ENCODE results near the gene ABCG1.

The ABCG1 gene

DNA sequence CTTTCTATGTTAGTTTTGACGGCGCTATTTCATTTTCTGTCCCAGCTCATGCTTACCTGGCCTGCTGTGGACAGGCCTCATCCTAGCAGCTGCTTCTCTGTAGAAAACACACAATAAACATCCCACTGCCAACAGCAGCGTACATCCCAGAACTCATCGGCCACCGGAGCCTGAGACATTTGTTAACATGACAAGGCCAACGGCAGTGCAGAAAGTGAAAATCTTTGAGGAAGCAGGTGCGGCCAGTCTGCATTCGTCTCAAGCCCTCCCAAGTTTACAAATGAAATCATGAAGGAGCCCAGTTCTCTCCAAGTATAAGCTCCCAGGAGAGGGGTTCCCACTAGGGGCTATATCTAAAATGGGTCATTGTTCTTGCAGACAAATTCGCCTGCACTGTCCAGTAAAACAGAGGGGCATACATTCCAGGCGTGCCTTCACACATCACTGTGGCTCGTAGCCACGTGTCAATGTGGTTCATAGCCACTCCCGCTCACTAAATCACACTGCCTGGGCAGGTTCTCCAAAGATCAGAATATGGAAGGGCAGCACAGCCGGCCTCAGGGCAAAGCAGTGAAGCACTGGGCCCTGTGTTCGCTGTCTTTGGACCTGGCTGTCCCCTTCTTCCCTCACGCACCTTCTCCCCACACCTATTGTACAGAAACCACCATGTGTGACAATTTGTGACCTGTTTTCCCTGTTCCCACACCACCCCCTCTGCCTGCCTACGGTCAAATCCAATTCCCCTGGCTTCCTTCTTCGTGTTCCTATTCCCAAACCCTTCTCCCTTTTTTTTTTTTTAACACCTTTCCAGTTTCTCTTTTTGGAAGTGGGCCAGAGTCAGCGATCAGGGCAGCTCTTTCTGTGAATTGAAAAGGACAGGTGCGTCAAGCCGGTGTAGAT, 27.0 kb upstream of the ABCG1 start:
- no peak for DNase-seq

GRCh38 chr21:42193131-42193671, 25.7 kb upstream of the ABCG1 start:
- DNase-seq: no peak

- DNase-seq: no peak
Measured at GRCh38 chr21:42193721-42194120, 25.2 kb upstream of the ABCG1 start.

GRCh38 chr21:42194863-42195262, 24.1 kb upstream of the ABCG1 start:
- no peak for DNase-seq

DNA sequence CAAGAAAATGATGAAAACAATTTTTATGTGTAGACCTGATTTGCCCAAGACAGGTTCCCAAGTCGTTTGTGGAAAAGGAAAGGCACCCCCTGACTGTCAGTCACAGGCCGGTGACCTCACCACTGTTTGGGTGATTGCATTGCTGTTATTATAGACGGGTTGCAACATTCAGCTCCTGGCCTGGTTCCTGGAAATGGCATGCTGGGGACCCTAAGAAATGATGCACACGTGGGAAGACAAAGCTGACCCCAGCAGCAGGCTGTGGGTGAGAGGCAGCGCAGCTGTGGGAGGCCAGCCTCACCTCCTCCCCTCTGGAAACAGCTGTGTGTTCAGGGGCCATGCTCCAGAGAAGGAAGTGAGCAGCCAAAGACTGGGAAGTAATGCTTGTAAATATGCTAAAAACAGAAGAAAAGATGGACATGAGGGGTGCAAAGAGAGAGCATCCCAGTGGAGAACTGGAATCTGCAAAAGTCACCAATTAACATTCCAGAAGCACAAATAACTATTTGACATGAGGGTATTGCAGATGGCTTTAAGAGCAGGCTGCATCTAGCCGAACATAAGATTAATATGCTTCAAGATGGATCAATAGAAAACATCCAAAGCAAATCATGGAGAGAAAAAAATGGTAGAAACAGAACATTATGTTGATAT, 23.4 kb upstream of the ABCG1 start:
- DNase-seq: no peak

- DNase-seq: no peak
Measured at GRCh38 chr21:42198929-42199867, 19.7 kb upstream of the ABCG1 start.

DNA sequence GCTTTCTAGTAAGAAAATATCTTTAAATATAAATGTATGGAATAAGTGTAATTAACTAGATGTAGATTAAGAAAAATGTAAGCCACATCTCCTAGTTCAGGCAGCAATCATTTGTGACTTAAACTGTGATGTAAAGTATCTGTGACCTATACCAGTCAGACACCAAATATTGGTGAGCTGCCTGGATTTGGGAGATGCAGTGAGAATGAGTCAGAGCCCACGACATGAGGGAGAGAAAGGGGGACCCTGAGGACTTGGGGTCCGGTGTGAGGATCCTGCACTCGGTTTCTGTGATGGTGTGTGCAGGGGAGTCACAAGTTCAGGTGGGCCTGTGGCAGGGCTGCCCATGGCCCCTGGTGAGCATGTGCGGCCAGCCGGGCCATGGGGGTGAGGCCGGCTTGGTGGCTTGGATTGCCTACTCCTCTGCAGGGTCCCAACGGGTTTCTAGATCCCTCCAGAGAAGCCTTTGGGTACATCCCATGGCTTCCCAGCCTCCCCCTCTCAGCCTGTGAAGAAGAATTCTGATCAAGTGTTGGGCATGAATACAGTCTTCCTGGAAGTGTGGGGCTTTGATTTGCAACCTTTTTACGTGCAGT, 19.0 kb upstream of the ABCG1 start:
- DNase-seq: no peak

DNA sequence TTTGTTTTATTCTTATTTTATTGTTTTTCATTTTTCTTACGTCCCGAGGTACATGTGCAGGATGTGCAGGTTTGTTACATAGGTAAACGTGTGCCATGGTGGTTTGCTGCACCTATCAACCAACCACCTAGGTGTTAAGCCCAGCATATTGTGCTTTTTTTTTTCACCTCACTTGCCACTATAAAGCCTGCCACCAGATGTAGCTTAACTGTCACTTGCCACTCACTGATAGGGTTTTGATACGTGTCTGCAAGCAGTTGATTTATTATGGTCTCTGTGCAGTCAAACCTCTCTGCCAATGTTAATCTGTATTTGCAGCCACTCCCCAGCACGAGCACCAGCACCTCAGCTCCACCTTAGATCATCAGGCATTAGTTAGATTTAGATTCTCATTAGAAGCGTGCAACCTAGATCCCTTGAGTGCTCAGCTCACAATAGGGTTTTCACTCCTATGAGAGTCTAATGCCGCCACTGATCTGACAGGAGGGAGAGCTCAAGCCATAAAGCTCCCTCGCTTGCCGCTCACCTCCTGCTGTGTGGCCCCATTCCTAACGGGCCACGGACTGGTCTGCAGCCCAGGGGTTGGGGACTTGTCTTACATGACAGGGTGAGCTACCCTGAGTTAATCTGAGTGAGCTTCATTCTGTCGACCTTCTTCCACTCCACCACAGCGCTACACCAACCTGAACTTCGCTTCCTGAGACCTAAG, 17.9 kb upstream of the ABCG1 start:
- DNase-seq: no peak

DNA sequence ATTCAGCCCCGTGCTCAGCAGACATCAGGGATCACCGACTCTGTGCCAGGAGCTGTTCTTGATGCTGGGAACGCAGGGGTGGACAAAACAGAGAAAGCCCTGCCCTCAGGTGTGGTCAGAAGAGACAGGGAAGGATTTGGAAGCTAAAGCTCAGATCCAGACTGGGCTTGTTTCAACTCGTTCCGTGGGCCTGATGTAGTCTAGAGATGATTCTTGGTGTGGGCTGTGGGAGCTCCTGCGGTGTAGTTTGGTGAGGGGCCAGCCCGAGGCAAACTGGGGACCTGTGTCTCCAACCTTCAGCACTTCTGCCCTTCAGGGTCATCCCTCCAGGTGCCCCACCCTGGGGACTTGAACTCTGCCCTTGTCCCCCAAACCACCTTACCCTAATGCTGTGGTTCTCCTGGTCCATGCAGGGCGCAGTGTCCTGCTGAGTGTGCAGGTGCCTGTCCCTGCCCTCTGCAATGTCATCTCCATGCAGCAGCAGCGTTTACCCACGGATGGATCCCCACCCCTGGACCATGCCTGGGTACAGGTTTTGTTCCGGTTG, 17.3 kb upstream of the ABCG1 start:
- no peak for DNase-seq

- DNase-seq: no peak
Measured at GRCh38 chr21:42202321-42202720, 16.6 kb upstream of the ABCG1 start.

DNA sequence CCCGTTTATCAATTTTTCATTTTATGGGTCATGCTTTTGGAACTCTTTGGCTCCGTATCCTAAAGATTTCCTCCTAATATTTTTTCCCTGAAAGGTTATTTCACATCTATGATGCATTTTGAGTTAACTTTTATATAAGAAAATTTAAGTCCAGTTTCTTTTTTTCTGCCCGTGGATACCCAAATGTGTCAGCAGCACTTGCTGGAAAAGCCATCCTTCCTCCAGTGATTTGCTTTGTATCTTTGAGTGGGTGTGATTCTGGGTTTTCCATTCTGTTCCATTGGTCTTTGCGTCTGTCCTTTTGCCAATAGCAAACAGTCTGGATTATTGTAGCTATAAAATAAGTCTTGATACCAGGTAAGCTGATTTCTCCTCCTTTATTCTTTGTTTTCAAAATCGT, 15.6 kb upstream of the ABCG1 start:
- no peak for DNase-seq

DNA sequence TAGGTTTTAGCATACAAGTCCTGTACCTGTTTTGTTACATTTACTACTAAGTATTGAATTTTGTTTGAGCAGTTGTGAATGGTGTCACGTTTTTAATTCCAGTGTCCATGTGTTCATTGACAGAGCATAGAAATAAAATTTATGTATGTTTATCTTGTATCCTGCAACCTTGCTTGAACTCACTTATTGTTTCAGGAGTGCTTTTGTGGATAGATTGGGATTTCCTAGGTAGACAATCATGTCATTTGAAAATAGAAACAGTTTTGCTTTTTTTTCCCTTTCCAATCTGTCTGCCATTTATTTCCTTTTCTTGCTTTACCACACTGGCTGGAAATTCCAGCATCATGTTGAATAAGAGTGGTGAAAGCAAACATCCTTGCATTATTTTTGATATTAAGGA, 15.0 kb upstream of the ABCG1 start:
- no peak for DNase-seq

GRCh38 chr21:42207426-42207825, 11.5 kb upstream of the ABCG1 start:
- DNase-seq: no peak

DNA sequence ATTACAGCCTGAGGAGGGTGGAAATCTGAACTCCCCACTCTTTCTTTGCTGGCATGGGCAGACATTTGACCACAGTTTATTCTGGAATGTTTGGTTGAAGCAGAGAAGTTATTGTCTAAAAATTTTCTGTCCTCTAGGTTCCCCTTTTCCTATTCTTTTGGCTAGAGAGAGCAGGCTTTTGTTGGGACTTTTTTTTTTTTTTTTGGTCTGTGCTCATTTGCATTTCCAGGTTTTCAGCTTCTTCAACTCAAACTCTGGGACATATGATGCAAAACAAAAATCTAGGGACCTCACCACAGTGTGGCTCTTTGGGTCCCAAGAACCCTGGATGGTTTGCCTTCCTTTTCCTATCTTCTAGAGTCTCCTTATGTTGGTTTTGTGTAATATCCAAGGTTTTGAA, 10.9 kb upstream of the ABCG1 start:
- no peak for DNase-seq

DNA sequence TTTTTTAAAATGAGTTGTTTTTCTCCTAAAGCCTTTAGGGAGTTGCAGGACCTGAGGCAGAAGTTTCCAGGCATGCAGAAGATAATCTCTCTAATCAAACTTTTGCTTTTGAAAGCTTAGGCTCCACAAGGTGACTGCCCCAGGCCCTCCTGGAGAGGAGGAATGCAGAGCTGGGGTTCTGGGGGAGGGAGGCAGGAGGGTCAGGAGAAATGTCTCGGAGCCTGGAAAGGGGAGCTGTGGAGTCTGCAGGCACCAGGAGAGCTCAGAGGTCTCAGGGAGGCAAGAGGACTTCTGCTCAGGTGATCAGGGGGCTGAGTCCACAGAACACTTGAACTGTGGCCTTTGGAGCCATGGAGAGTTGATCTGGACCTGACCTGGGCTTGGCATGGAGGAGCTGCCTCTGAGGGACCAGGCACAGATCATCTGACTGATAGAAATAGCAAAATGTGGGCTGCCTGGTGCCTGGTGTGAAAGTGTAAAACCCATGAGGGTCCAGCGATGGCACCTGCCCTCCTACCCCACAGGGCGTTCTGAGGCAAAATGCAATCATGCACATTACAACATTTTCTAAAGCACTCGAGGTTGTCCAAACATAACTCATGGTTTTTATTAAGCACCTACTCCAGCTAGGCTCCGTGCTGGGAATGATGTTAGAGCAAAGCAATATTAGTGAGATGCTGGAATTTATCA, 10.0 kb upstream of the ABCG1 start:
- no peak for DNase-seq

DNA sequence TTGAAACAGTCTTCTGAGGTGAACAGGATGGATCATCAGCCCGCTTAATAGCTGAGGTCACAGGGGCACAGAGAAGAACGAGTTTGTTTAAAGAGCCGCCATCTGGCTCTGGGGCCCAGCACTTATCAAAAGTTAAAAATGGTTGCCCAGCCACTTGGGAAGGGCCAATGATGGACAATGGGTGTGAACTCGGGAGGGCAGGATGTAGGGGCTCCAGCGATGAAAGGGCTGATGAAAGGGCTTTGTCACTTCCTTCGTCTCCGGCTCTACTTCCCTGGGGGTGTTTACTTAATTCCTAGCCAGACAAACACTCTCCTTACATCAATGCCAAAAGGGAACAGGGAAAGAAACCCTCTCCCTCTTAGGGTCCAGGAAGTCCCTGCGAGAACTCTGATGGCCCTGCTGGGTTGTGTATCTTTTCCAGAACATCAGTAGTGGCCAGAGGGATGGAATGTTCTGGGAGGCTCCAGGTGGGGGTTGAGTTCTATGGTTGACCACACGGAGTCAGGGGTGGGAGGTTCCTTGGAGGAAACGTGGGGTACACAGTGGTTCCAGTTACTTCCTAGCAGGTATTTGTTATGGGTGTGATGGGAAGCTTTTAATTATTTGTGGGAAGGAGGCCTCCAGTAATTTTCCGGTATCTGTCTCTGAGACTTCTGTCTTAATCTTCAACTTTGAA, 9.0 kb upstream of the ABCG1 start:
- DNase-seq: no peak

DNA sequence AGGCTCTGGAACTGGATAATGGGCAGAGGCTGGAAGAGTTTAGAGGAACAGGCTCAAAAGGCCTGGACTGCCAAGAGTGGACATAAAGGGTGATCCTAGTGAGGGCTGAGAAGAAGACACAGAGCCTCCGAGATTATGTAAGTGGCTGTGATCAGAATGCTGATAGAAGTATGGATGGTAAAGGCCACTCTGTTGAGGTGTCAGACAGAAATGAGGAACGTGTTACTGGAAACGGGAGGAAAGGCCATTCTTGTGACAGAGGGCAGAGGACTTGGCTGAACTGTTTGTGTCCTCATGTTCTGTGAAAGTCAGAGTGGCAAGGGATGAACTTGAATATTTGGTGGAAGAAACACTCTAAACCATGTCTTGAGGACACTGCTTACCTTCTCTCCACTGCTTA, 6.7 kb upstream of the ABCG1 start:
- no peak for DNase-seq

GRCh38 chr21:42213082-42213774, 5.7 kb upstream of the ABCG1 start:
- DNase-seq: no peak

Measured in amygdala (tissue), 56 donors.